GM21825 (cell line): ENCODE measurements around the gene LGR4.
"Not testable (repeated sequence)": the region's sequence is repeated elsewhere in the genome, so short reads cannot be mapped to it uniquely, and the experiment has no call there.

Experiments
- ATAC-seq: cut with Tn5 transposase; IDR thresholded peaks from one replicate; pipeline ENCODE4 v1.9.1; 2021; ENCODE audit warnings: mild to moderate bottlenecking, moderate library complexity; ENCODE audit not compliant: unreplicated experiment

LGR4 gene

GRCh38 chr11:27355575-27356104, 117.0 kb downstream of the LGR4 start:
- ATAC-seq = no peak

DNA sequence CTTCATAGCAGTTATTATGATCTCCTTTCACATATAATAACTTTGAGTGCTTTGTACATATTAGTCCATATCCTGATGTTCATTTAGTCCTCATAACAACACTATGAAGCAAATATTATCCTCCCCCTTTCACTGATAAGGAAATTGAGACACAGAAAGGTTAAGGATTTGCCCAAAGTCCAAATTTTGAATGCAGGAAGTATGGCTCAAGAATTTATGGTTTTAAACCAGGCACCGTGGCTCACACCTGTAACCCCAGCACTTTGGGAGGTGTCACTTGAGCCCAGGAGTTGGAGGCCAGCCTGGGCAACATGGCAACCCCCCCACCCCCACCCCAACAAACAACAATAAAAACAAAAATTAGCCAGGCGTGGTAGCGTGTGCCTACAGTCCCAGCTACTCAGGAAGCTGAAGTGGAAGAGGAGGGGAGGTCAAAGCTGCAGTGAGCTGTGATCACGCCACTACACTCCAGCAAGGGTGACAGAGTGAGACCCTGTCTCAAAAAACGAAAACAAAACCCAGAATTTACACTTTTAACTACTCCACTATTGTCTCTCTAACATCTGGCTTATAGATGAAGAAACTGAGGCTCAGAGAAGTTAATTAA, 118.1 kb downstream of the LGR4 start:
- ATAC-seq = no peak

- no peak for ATAC-seq
Measured at GRCh38 chr11:27353593-27354358, 118.8 kb downstream of the LGR4 start.

DNA sequence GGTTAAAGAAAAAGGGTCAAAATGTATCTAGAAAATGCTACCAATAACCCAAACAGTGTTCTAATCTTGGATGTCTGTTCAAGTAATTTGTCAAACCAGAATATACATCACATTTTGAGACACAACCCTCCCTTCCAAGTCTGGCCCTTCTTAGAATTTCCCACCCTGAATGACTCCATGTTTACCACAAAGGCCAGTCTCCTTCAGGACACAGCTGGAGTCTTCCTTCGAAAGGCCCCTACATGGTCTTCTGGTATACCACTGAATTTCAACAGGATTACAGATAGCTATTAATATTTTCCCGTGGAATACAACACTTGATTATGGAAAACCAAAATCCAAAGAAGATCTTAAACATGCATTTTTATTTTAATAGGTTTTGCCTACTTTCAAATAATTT, 119.8 kb downstream of the LGR4 start:
- no peak for ATAC-seq

DNA sequence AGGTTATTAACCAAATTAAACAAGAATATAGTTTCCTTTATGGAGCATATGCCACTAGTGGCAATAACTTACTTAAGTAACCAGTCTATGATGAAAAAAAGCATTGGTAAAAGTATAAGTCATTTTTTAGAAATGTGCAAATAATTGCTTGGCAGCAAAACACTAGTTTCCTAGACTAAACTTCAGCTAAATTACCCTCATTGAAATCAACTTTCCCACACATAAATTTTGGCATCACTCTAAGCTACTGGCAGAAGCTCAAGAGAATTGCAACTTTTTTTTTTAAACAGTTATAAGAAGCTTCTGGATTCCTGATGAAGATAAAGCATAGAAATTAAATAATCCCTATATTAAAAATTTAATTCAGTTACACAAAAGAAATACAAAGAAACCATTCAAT, 122.1 kb downstream of the LGR4 start:
- ATAC-seq = no peak

GRCh38 chr11:27349919-27350318, 122.7 kb downstream of the LGR4 start:
- no peak for ATAC-seq

DNA sequence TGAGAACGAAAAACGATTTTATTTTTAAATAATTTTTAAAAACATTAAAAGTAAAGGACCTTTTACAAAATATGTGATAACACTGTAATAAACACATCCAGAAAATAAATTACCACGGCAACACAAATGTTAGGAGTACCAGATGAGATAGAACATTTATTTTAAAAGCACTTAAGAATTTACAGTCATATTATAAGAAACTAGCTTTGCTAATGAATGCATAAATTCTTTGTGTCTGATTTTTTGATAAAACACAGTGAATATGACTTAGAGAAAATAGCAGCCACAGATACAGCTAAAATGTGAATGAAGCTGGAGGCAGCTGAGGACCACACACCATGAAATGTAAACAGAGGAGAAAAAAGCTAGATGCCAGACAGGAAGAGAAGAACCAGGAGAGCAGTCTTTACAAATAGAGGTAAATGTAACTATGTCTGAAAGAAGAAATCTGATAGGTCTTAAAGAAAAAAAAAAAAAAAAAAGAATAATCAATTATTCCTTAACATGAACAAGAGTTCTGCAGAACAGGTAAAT, 124.2 kb downstream of the LGR4 start:
- no peak for ATAC-seq

DNA sequence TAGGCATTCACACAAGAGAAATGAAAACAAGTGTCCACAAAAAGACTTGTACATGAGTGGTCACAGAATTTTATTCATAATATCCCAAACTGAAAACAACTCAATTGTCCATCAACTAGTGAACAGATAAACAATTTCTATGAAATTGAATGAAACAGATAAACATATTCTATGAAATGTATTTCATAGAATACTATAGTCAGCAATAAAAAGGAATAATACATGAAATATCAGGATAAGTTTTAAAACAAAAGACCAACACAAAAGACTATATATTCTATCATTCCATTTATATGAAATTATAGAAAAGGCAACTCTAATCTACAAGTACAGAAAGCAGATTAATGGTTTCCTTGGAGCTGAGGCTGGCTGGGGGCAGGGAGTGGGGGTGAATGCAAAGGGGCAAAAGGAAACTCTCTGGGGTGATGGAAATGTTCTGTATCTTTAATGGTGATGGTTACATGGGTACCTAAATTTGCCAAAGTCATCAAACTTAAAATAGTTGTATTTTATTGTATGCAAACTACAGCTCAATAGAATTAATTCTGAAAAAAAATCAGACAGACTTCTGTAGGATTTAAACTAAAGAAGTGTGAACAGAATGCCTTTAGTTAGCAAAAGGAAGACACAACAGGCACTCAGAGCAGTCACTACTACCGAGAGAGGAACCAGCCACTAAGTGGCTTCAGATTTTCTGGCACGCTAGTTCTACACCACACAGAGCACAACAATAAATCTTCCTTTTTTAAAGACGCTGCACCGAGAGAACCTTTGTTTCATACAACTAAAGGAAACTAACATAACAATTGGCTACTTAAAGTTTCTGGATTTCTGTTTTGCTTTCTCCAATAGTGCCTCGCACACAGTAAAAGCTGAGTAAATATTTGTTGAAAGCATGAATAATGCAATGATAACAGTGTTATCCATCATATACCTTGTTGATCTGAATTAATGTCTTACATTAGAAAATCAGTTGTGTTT, 124.9 kb downstream of the LGR4 start:
- ATAC-seq = no peak

DNA sequence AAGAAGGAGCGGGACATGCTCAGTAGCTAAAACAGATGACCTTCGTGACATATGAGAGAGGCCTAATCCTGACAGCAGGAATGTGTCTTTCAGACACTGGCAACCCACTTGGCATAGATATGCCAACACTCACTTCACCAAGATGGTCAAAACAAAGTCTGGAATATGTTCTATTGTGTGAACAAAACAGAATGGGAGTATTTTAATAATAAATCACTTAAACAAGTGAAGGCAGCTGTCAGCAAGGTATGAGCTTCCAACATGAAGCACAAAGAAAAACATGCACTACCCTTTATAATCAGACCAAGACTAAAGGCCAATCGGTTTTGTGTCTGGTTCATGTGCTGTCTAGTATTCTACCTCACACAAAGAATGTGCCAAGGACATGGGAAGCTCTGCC, 132.6 kb downstream of the LGR4 start:
- ATAC-seq = no peak

GRCh38 chr11:27334764-27335163, 137.8 kb downstream of the LGR4 start:
- ATAC-seq = not testable (repeated sequence)

DNA sequence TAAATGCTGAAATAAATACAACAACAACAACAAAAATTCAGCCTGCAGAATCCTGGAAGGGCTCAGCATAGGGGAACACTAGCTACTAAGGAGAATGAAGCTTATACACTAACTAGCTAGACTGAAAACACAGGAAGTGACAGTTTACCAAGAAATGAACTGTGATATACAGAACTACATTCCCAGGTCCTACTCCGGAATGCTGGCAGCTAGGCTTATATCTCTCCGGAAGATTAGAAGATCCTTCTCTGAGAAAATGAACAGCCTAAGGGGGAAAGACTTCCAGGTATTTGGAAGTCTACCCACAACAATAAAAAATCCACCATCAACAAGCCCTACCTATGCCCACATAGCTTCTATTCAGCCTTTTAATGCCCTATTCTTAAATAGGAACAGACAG, 140.6 kb downstream of the LGR4 start:
- no peak for ATAC-seq

- ATAC-seq = no peak
Measured at GRCh38 chr11:27330633-27331270, 141.8 kb downstream of the LGR4 start.

GRCh38 chr11:27329867-27330632, 142.5 kb downstream of the LGR4 start:
- ATAC-seq = no peak

DNA sequence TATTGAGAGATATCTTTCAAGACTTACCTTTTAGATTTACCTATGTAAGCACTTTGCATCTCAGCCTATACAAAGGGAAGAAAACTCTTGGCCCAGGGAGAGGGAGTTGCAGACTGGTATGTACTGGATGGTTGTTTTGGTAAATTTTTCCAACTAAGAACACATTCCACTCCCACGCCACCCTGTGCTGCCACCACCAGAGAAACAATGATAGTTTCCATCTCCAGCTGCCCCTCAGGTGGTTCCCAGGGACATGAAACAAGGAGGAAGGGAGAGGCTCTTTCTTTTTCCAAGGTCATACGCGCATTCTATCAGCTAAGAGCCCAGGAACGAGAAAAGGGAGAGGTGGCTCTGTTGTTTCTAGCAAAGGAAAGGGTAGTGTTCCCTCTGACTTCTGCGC, 144.0 kb downstream of the LGR4 start:
- ATAC-seq = no peak

GRCh38 chr11:27327064-27327463, 145.5 kb downstream of the LGR4 start:
- ATAC-seq = not testable (repeated sequence)

GRCh38 chr11:27322196-27322595, 150.4 kb downstream of the LGR4 start:
- ATAC-seq = not testable (repeated sequence)

DNA sequence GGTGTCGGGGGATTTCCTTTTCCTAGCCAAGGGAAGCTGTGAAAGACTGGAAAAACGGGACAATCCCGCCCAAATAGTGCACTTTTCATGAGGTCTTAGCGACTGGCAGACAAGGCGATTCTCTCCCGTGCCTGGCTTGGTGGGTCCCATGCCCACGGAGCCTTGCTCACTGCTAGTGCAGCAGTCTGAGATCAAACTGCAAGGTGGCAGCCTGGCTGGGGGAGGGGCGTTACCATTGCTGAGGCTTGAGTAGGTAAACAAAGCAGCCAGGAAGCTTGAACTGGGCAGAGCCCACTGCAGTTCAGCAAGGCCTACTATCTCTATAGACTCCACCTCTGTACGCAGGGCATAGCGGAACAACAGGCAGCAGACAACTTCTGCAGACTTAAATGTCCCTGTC, 151.2 kb downstream of the LGR4 start:
- not testable (repeated sequence) for ATAC-seq

DNA sequence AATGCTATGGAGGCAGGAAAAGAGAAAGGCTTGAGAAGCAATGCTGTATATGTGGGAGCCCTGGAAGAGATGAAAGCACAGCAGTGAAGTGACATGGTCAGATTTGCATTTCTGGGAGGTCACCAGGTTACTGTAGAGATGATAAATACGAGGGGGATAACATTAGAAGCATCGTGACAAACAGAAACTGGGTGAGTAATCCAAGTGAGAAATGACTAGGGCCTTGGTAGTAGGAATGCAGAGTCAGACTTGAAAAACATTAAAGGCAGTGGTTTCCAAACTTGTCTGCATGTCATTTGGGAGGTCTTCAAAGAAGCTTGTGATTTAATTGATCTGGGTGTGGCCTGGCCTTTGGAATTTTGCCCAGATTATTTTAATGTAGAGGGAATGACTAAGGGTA, 153.5 kb downstream of the LGR4 start:
- peak; percentile 99 for ATAC-seq

DNA sequence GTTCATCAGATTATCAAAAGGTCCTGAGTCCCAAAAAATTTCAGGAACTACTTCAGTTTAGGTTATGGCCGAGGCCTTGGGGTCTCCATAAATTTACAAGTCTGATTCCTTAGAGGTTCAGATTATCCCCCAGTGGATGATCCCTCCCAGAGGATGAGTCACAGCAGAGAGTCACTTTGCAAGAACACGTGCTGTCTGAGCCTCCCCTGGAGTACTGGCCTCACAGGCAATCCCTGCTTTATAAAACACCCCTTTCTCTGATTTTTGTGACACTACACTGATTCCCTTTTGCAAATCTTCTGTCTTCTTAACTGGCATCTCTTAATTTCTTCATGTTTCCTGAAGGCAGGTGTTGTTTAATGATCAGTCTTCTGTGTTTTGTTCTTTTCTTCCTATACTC, 154.8 kb downstream of the LGR4 start:
- no peak for ATAC-seq
